Keratinocyte (primary cell): ENCODE measurements around the gene ADGRB3. TPM values are rescaled to one million over a fixed set of nuclear protein-coding genes. Genes with fewer than 3 reads are reported as not detected.

Experiments used
- DNase-seq: peaks from one replicate; pipeline ENCODE4 v3.0.0-alpha.2; 2011; ENCODE audit warnings: low read depth, missing footprints, low spot score
- FAIRE-seq: peaks from 2 replicates; lab custom pipeline; 2011; peaks lifted over from hg19 to GRCh38; lab: Jason Lieb, UNC
- H2AFZ ChIP-seq: 2 replicates; pipeline ENCODE4 v1.6.0; 2012; ENCODE audit warnings: low read length, control low read depth, inconsistent platforms; ENCODE audit not compliant: control insufficient read depth
- H3K27ac ChIP-seq: 2 replicates; pipeline ENCODE4 v1.5.1; 2011; ENCODE audit warnings: low read length; ENCODE audit not compliant: control insufficient read depth, insufficient read depth
- H3K27me3 ChIP-seq: 3 replicates; pipeline ENCODE4 v1.6.0; 2011; ENCODE audit warnings: low read length; ENCODE audit not compliant: control insufficient read depth, insufficient read depth; ENCODE audit errors: extremely low read depth
- H3K36me3 ChIP-seq, 2 experiments: 2 replicates in 1 of 2; 3 replicates in 1 of 2; pipeline ENCODE4 v1.5.1; 2011; ENCODE audit warnings: low read length in 2 of 2, mild to moderate bottlenecking in 1 of 2; ENCODE audit not compliant: control insufficient read depth in 2 of 2, insufficient read depth in 2 of 2; ENCODE audit errors: extremely low read depth in 1 of 2
- H3K4me1 ChIP-seq: 3 replicates; pipeline ENCODE4 v1.5.1; 2011; ENCODE audit warnings: low read length; ENCODE audit not compliant: control insufficient read depth, insufficient read depth; ENCODE audit errors: extremely low read depth
- H3K4me2 ChIP-seq: 3 replicates; pipeline ENCODE4 v1.6.0; 2011; ENCODE audit warnings: low read depth, low read length; ENCODE audit not compliant: control insufficient read depth, insufficient read depth; ENCODE audit errors: extremely low read depth
- H3K4me3 ChIP-seq, 3 experiments: fragments of 200-600 bp in 1 of 3; sonication (generic) in 1 of 3; 2 replicates in 2 of 3; 3 replicates in 1 of 3; pipeline ENCODE4 v1.5.1; 2011 to 2016; ENCODE audit warnings: low read length in 3 of 3, mild to moderate bottlenecking in 3 of 3, control low read depth in 2 of 3, inconsistent platforms in 1 of 3, low read depth in 1 of 3, mixed read lengths in 1 of 3, mixed run types in 1 of 3, moderate library complexity in 1 of 3; ENCODE audit not compliant: control insufficient read depth in 2 of 3, insufficient read depth in 2 of 3; ENCODE audit errors: extremely low read depth in 1 of 3
- H3K79me2 ChIP-seq: 2 replicates; pipeline ENCODE4 v1.6.0; 2012; ENCODE audit warnings: low read length; ENCODE audit not compliant: control insufficient read depth, insufficient read depth
- H3K9ac ChIP-seq: 3 replicates; pipeline ENCODE4 v1.6.0; 2011; ENCODE audit warnings: low read length; ENCODE audit not compliant: control insufficient read depth, insufficient read depth; ENCODE audit errors: extremely low read depth
- H3K9me1 ChIP-seq: 3 replicates; pipeline ENCODE4 v1.6.0; 2011; ENCODE audit warnings: low read length; ENCODE audit not compliant: control insufficient read depth, insufficient read depth; ENCODE audit errors: extremely low read depth
- H3K9me3 ChIP-seq: 2 replicates; pipeline ENCODE4 v1.5.1; 2012; ENCODE audit warnings: low read depth, low read length; ENCODE audit not compliant: control insufficient read depth
- H4K20me1 ChIP-seq: 3 replicates; pipeline ENCODE4 v1.6.0; 2011; ENCODE audit warnings: low read length; ENCODE audit not compliant: control insufficient read depth, insufficient read depth; ENCODE audit errors: extremely low read depth
- EZH2 ChIP-seq: IDR thresholded peaks from one replicate; pipeline ENCODE4 v1.6.1; 2012; ENCODE audit warnings: inconsistent platforms, mild to moderate bottlenecking, low read length, moderate library complexity
- dilution Hi-C: fragments of 300-500 bp; cut with MboI; formaldehyde crosslinking; loops from one replicate; pipeline ENCODE4 v1.7.0; 2020; ENCODE audit warnings: low sequenced_read_pairs; ENCODE audit not compliant: extremely low pct_ligation_motif_present
- polyA plus RNA-seq, 5 experiments: library from polyadenylated mRNA; depleted of rRNA in 3 of 5; stranded (reverse) in 3 of 5; stranded (forward) in 1 of 5; unstranded in 1 of 5; fragments of >200 nt; gene quantifications; 1 replicate in 1 of 5; 2 replicates in 3 of 5; 3 replicates in 1 of 5; pipeline versions ENCODE4 v1.2.1 to v1.2.3, GENCODE V29; 2011 to 2012; ENCODE audit warnings: missing spikeins in 2 of 5, low read depth in 1 of 5, low replicate concordance in 1 of 5
- TF ChIP-seq, protein P1 (sequence below), 3 experiments: IDR thresholded peaks in 1 of 3; conservative IDR thresholded peaks in 1 of 3; optimal IDR thresholded peaks in 1 of 3; 2 replicates in 2 of 3; 3 replicates in 1 of 3; pipeline versions ENCODE3 to v1.5.1; 2011; ENCODE audit warnings: low read length in 3 of 3, mild to moderate bottlenecking in 3 of 3, moderate library complexity in 2 of 3, control low read depth in 1 of 3, inconsistent platforms in 1 of 3; ENCODE audit not compliant: insufficient read depth in 2 of 3; ENCODE audit errors: extremely low read depth in 1 of 3

Gene ADGRB3
- polyA plus RNA-seq, 1 donor (not counting 4 experiments of a cell fraction or from before 2014, with no cell fraction given) = not detected

DNA sequence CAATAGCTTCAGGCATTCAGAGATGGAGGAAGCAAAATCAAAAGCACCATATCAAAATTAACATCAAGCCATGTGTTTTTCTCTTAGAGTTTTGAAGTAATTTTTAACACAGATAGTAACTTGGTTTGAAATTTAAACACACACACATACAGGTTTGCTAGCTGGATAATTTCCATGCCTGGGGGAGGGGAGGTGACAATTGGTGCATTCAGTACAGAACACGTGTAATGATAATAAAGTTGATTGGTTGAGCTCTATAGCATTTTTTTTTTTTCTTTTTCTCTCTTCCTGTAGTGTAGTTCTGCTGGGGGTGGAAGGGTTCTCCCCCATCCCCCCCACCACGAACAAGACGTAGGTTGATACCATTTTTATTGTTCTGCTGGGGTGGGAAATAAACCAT lies 596.9 kb downstream of the ADGRB3 start:
- H3K36me3 ChIP-seq = no peaks in the 10 kb centered on the region
- no peaks in the 10 kb centered on the region for H3K9me3 ChIP-seq
- TF ChIP-seq, protein P1, sequence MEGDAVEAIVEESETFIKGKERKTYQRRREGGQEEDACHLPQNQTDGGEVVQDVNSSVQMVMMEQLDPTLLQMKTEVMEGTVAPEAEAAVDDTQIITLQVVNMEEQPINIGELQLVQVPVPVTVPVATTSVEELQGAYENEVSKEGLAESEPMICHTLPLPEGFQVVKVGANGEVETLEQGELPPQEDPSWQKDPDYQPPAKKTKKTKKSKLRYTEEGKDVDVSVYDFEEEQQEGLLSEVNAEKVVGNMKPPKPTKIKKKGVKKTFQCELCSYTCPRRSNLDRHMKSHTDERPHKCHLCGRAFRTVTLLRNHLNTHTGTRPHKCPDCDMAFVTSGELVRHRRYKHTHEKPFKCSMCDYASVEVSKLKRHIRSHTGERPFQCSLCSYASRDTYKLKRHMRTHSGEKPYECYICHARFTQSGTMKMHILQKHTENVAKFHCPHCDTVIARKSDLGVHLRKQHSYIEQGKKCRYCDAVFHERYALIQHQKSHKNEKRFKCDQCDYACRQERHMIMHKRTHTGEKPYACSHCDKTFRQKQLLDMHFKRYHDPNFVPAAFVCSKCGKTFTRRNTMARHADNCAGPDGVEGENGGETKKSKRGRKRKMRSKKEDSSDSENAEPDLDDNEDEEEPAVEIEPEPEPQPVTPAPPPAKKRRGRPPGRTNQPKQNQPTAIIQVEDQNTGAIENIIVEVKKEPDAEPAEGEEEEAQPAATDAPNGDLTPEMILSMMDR (optimal IDR thresholded peaks at IDR 0.05 in 1 of 3, IDR thresholded peaks at IDR 0.05 in 1 of 3, conservative IDR thresholded peaks at IDR 0.05 in 1 of 3; ENCODE audit: extremely low read depth in 1 of 3, insufficient read depth in 2 of 3, low read length in 3 of 3) = no peak
- TF ChIP-seq EZH2 = no peak
- no peak overlapping the region for H2AFZ ChIP-seq
- H3K27me3 ChIP-seq = no peaks in the 10 kb centered on the region
- H3K27ac ChIP-seq = no peak overlapping the region
- H3K4me1 ChIP-seq = no peaks in the 10 kb centered on the region
- H4K20me1 ChIP-seq = no peaks in the 10 kb centered on the region
- dilution Hi-C loops = no loop called here
- no peak overlapping the region for H3K4me2 ChIP-seq
- DNase-seq = no peak
- H3K9me1 ChIP-seq = no peaks in the 10 kb centered on the region
- no peak for FAIRE-seq
- H3K79me2 ChIP-seq = no peaks in the 10 kb centered on the region
- no peak overlapping the region for H3K4me3 ChIP-seq
- no peak overlapping the region for H3K9ac ChIP-seq

DNA sequence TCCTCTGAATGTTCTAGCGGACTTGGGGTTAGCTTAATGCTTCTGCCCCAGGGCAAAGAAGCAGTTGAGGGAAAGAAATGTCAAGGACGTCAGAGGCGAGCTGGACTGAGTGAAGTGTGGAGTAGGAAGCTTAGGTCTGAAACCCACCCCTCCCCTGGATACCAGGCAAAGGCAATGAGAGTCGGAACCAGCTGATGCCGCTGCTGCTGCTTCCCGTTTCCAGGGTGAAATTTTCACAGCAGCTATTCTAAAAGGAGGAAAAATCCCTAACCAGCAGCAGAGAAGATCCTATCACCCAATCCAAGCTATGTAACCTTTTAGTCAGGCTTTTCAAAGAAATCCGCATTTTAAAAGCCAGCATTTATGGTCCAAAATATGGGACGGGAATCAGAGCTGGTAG lies 597.4 kb downstream of the ADGRB3 start:
- H3K9ac ChIP-seq = no peak overlapping the region
- H3K9me3 ChIP-seq = no peaks in the 10 kb centered on the region
- H3K27ac ChIP-seq = no peak overlapping the region
- no peaks in the 10 kb centered on the region for H3K4me1 ChIP-seq
- H3K27me3 ChIP-seq = no peaks in the 10 kb centered on the region
- dilution Hi-C loops = no loop called here
- no peak for TF ChIP-seq EZH2
- TF ChIP-seq, protein P1 (optimal IDR thresholded peaks at IDR 0.05 in 1 of 3, IDR thresholded peaks at IDR 0.05 in 1 of 3, conservative IDR thresholded peaks at IDR 0.05 in 1 of 3; ENCODE audit: extremely low read depth in 1 of 3, insufficient read depth in 2 of 3, low read length in 3 of 3) = no peak
- DNase-seq (no peak), FAIRE-seq (no peak)
- H4K20me1 ChIP-seq = no peaks in the 10 kb centered on the region
- no peak overlapping the region for H2AFZ ChIP-seq
- no peak overlapping the region for H3K4me2 ChIP-seq
- no peaks in the 10 kb centered on the region for H3K36me3 ChIP-seq
- no peaks in the 10 kb centered on the region for H3K9me1 ChIP-seq
- no peak overlapping the region for H3K4me3 ChIP-seq
- no peaks in the 10 kb centered on the region for H3K79me2 ChIP-seq
